ENCODE results near the gene ZNF134. TPM values are rescaled to one million over a fixed set of nuclear protein-coding genes. Genes with fewer than 3 reads are reported as not detected.
A peak's percentile ranks its signal among the peaks of the same experiment; 100 is the strongest.

ZNF134 gene
- total RNA-seq, 1 donor, result 18.5 TPM

- no peak for TF ChIP-seq CTCF (IDR thresholded peaks at IDR 0.05; ENCODE audit: extremely low read depth, low read depth, low read length)
- Histone ChIP-seq H3K4me1 (ENCODE audit: insufficient read depth, low read length) (no peaks in the 10 kb centered on the region), H3K36me3 (ENCODE audit: insufficient read depth, low read length) (peaks cover 17% of the 10 kb centered on the region), H3K27me3 (ENCODE audit: insufficient read depth, low read length) (no peaks in the 10 kb centered on the region), H3K79me2 (ENCODE audit: insufficient read depth, low read length) (no peaks in the 10 kb centered on the region), H3K27ac (ENCODE audit: low read depth, low read length) (no peak overlapping the region), H3K4me2 (ENCODE audit: insufficient read depth, low read length) (no peak overlapping the region), H3K9me3 (ENCODE audit: low read depth, low read length) (peaks cover 19% of the 10 kb centered on the region), H4K20me1 (ENCODE audit: insufficient read depth, low read length) (no peaks in the 10 kb centered on the region), H2AFZ (ENCODE audit: low read length) (no peak overlapping the region), H3K4me3 (ENCODE audit: insufficient read depth, low read length) (no peak overlapping the region)
- DNase-seq (ENCODE audit: insufficient read length, low spot score, missing footprints), result no peak
These were observed 7.1 kb upstream of the ZNF134 start for GRCh38 chr19:57606931-57607330.

GRCh38 chr19:57611113-57611512 is 2.9 kb upstream of the ZNF134 start:
- DNase-seq (ENCODE audit: insufficient read length, low spot score, missing footprints), result no peak
- Histone ChIP-seq H3K36me3 (ENCODE audit: insufficient read depth, low read length) (peaks cover 19% of the 10 kb centered on the region), H4K20me1 (ENCODE audit: insufficient read depth, low read length) (peaks cover 3% of the 10 kb centered on the region), H3K4me3 (ENCODE audit: insufficient read depth, low read length) (no peak overlapping the region), H3K27me3 (ENCODE audit: insufficient read depth, low read length) (no peaks in the 10 kb centered on the region), H3K27ac (ENCODE audit: low read depth, low read length) (no peak overlapping the region), H3K79me2 (ENCODE audit: insufficient read depth, low read length) (peaks cover 24% of the 10 kb centered on the region), H3K4me2 (ENCODE audit: insufficient read depth, low read length) (no peak overlapping the region), H3K9me3 (ENCODE audit: low read depth, low read length) (peaks cover 23% of the 10 kb centered on the region), H2AFZ (ENCODE audit: low read length) (no peak overlapping the region), H3K4me1 (ENCODE audit: insufficient read depth, low read length) (peaks cover 10% of the 10 kb centered on the region)
- no peak for TF ChIP-seq CTCF (IDR thresholded peaks at IDR 0.05; ENCODE audit: extremely low read depth, low read depth, low read length)

- Histone ChIP-seq H2AFZ (ENCODE audit: low read length) (no peak overlapping the region), H3K36me3 (ENCODE audit: insufficient read depth, low read length) (peaks cover 51% of the 10 kb centered on the region), H3K27me3 (ENCODE audit: insufficient read depth, low read length) (no peaks in the 10 kb centered on the region), H3K9me3 (ENCODE audit: low read depth, low read length) (peaks cover 46% of the 10 kb centered on the region), H3K4me3 (ENCODE audit: insufficient read depth, low read length) (peak overlapping the region; percentile 87), H4K20me1 (ENCODE audit: insufficient read depth, low read length) (peaks cover 3% of the 10 kb centered on the region), H3K79me2 (ENCODE audit: insufficient read depth, low read length) (peaks cover 66% of the 10 kb centered on the region), H3K27ac (ENCODE audit: low read depth, low read length) (no peak overlapping the region), H3K4me1 (ENCODE audit: insufficient read depth, low read length) (peaks cover 10% of the 10 kb centered on the region), H3K4me2 (ENCODE audit: insufficient read depth, low read length) (peak overlapping the region; percentile 74)
- DNase-seq (ENCODE audit: insufficient read length, low spot score, missing footprints), result no peak
- TF ChIP-seq CTCF (IDR thresholded peaks at IDR 0.05; ENCODE audit: extremely low read depth, low read depth, low read length), result no peak
These were observed 1.3 kb downstream of the ZNF134 start for GRCh38 chr19:57615346-57615745.

GRCh38 chr19:57620673-57621348 is 6.8 kb downstream of the ZNF134 start:
- Histone ChIP-seq H3K4me2 (ENCODE audit: insufficient read depth, low read length) (no peak overlapping the region), H3K36me3 (ENCODE audit: insufficient read depth, low read length) (peaks cover 75% of the 10 kb centered on the region), H4K20me1 (ENCODE audit: insufficient read depth, low read length) (peaks cover 2% of the 10 kb centered on the region), H3K4me1 (ENCODE audit: insufficient read depth, low read length) (no peaks in the 10 kb centered on the region), H3K27ac (ENCODE audit: low read depth, low read length) (no peak overlapping the region), H3K27me3 (ENCODE audit: insufficient read depth, low read length) (no peaks in the 10 kb centered on the region), H3K79me2 (ENCODE audit: insufficient read depth, low read length) (peaks cover 79% of the 10 kb centered on the region), H3K9me3 (ENCODE audit: low read depth, low read length) (peaks cover 80% of the 10 kb centered on the region), H2AFZ (ENCODE audit: low read length) (no peak overlapping the region), H3K4me3 (ENCODE audit: insufficient read depth, low read length) (no peak overlapping the region)
- no peak for DNase-seq (ENCODE audit: insufficient read length, low spot score, missing footprints)
- no peak for TF ChIP-seq CTCF (IDR thresholded peaks at IDR 0.05; ENCODE audit: extremely low read depth, low read depth, low read length)
